ENCODE measurements around the gene ZKSCAN4. TPM values are rescaled to one million over a fixed set of nuclear protein-coding genes. Genes with fewer than 3 reads are reported as not detected.

Gene ZKSCAN4
- total RNA-seq, 3 donors from 2014 or later (not counting 1 experiment from before 2014, with no cell fraction given), result 1.6 to 4.2 (median 2.9) TPM

- H3K4me3 Mint-ChIP-seq, result no peak overlapping the region
- H3K27me3 Mint-ChIP-seq (ENCODE audit: low read depth in 2 of 2), result no peaks in the 10 kb centered on the region
- no peak overlapping the region for H3K4me3 ChIP-seq (ENCODE audit: low read length)
- no peak for ATAC-seq
- no peak for DNase-seq
- no peak overlapping the region for H3K27ac ChIP-seq (ENCODE audit: low read length)
- no peak for TF ChIP-seq CTCF (IDR thresholded peaks at IDR 0.05)
- H3K4me1 ChIP-seq (ENCODE audit: control insufficient read depth, insufficient read depth, low read length), result no peaks in the 10 kb centered on the region
- no peak overlapping the region for H3K27ac Mint-ChIP-seq
- peaks cover 2 to 10% of the 10 kb centered on the region in 2 donors for H3K4me1 Mint-ChIP-seq
- H3K9me3 Mint-ChIP-seq, result no peaks in the 10 kb centered on the region
- H3K36me3 Mint-ChIP-seq, result peaks cover 13% of the 10 kb centered on the region
- no peaks in the 10 kb centered on the region for H3K27me3 ChIP-seq (ENCODE audit: control insufficient read depth, insufficient read depth, low read length)
- peaks cover 11% of the 10 kb centered on the region for H3K36me3 ChIP-seq (ENCODE audit: control insufficient read depth, insufficient read depth, low read length)
- no peaks in the 10 kb centered on the region for H3K9me3 ChIP-seq (ENCODE audit: control insufficient read depth, insufficient read depth, low read length)
- intact Hi-C loops (cut with micrococcal nuclease), result no loop called here
- WGBS (ENCODE audit: insufficient coverage), result 82% methylated on average over 1 of the region's 1 CpG
Observed at GRCh38 chr6:28239636-28240035, 12.4 kb downstream of the ZKSCAN4 start.

DNA sequence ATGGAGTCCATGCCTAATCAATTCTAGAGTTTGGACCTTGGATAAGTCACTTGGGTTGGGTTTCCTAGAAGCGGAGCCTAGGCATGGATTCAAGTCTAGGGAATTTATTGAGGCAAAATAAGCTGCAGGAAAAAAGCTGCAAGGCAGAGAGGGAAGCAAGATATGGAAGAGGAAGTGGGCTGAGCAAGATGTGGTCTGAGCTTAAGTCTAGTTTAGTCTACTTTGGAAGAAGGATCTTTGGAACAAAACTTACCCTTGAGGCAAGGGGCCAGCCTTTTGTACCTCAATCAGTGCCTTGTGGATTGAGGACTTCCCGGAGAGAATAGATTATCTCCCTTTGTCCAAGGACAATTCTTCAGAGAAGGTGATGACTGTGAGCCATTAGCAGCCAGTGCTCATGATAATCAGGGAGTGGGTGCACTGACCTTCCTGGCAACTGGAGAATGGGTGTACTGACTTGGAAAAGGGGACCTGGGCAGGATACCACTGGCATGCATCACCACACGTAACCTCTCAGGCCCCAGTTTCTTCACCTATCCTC lies 16.1 kb downstream of the ZKSCAN4 start:
- Histone ChIP-seq H3K4me3 (ENCODE audit: low read length) (no peak overlapping the region), H3K27me3 (ENCODE audit: control insufficient read depth, insufficient read depth, low read length) (no peaks in the 10 kb centered on the region), H3K9me3 (ENCODE audit: control insufficient read depth, insufficient read depth, low read length) (no peaks in the 10 kb centered on the region), H3K4me1 (ENCODE audit: control insufficient read depth, insufficient read depth, low read length) (no peaks in the 10 kb centered on the region), H3K36me3 (ENCODE audit: control insufficient read depth, insufficient read depth, low read length) (peaks cover 14% of the 10 kb centered on the region), H3K27ac (ENCODE audit: low read length) (no peak overlapping the region)
- Mint-ChIP-seq H3K4me3 (no peak overlapping the region), H3K27me3 (ENCODE audit: low read depth in 2 of 2) (no peaks in the 10 kb centered on the region), H3K4me1 (peaks cover 0 to 5% of the 10 kb centered on the region in 2 donors), H3K27ac (no peak overlapping the region), H3K36me3 (peaks cover 9% of the 10 kb centered on the region), H3K9me3 (no peaks in the 10 kb centered on the region)
- WGBS (ENCODE audit: insufficient coverage), result 89% methylated on average over 3 of the region's 3 CpGs
- DNase-seq (no peak), ATAC-seq (no peak)
- TF ChIP-seq CTCF (IDR thresholded peaks at IDR 0.05), result no peak
- intact Hi-C loops (cut with micrococcal nuclease), result no loop called here

DNA sequence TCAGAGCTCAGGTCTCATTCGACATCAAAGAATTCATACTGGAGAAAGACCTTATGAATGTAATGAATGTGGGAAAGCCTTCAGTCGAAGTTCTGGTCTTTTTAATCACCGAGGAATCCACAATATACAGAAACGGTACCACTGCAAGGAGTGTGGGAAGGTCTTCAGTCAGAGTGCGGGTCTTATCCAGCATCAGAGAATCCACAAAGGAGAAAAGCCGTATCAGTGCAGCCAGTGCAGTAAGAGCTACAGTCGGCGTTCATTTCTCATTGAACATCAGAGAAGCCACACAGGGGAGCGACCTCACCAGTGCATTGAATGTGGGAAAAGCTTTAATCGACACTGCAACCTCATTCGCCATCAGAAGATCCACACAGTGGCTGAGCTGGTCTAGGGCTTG lies 19.3 kb downstream of the ZKSCAN4 start:
- no peak overlapping the region for H3K27ac Mint-ChIP-seq
- Histone ChIP-seq H3K4me1 (ENCODE audit: control insufficient read depth, insufficient read depth, low read length) (no peaks in the 10 kb centered on the region), H3K4me3 (ENCODE audit: low read length) (no peak overlapping the region), H3K9me3 (ENCODE audit: control insufficient read depth, insufficient read depth, low read length) (no peaks in the 10 kb centered on the region), H3K27me3 (ENCODE audit: control insufficient read depth, insufficient read depth, low read length) (no peaks in the 10 kb centered on the region), H3K27ac (ENCODE audit: low read length) (no peak overlapping the region), H3K36me3 (ENCODE audit: control insufficient read depth, insufficient read depth, low read length) (peaks cover 33% of the 10 kb centered on the region)
- intact Hi-C loops (cut with micrococcal nuclease), result no loop called here
- TF ChIP-seq CTCF (IDR thresholded peaks at IDR 0.05), result no peak
- ATAC-seq (no peak), DNase-seq (no peak)
- no peak overlapping the region for H3K4me3 Mint-ChIP-seq
- H3K36me3 Mint-ChIP-seq, result peaks cover 22% of the 10 kb centered on the region
- WGBS (ENCODE audit: insufficient coverage), result 99% methylated on average over 11 of the region's 11 CpGs
- H3K27me3 Mint-ChIP-seq (ENCODE audit: low read depth in 2 of 2), result no peaks in the 10 kb centered on the region
- peaks cover 0 to 11% of the 10 kb centered on the region in 2 donors for H3K4me1 Mint-ChIP-seq
- no peaks in the 10 kb centered on the region for H3K9me3 Mint-ChIP-seq

DNA sequence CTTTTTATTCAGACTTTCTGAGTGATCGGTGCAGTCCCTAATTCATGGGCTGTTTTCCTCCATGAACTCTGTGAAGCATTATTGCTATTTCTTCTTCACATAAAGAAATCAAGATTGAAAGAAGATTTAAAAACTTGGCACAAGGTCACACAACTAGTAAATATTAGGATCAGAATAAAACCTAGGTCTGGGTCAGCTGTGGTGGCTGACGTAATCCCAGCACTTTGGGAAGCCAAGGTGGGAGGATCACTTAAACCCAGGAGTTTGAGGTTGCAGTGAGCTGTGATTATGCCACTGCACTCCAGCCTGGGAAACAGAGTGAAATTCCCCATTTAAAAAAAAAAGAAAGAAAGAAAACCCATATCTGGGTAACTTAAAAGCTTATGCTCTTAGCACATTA lies 25.6 kb downstream of the ZKSCAN4 start:
- peaks cover 5% of the 10 kb centered on the region for H3K27me3 ChIP-seq (ENCODE audit: control insufficient read depth, insufficient read depth, low read length)

More for the DNA sequence above, 25.6 kb downstream of the ZKSCAN4 start:
- Mint-ChIP-seq H3K4me1 (peaks cover 19 to 29% of the 10 kb centered on the region in 2 donors), H3K9me3 (no peaks in the 10 kb centered on the region), H3K36me3 (peaks cover 14% of the 10 kb centered on the region), H3K4me3 (peak overlapping the region; percentile 80), H3K27ac (peak overlapping the region in 1 of 2 donors; percentile 73), H3K27me3 (ENCODE audit: low read depth in 2 of 2) (peaks cover 9 to 26% of the 10 kb centered on the region in 2 donors)
- intact Hi-C loops (cut with micrococcal nuclease), result no loop called here
- ATAC-seq, result no peak
- TF ChIP-seq CTCF (IDR thresholded peaks at IDR 0.05), result no peak
- H3K36me3 ChIP-seq (ENCODE audit: control insufficient read depth, insufficient read depth, low read length), result peaks cover 25% of the 10 kb centered on the region
- peaks cover 16% of the 10 kb centered on the region for H3K4me1 ChIP-seq (ENCODE audit: control insufficient read depth, insufficient read depth, low read length)
- no peaks in the 10 kb centered on the region for H3K9me3 ChIP-seq (ENCODE audit: control insufficient read depth, insufficient read depth, low read length)
- DNase-seq, result no peak
- no peak overlapping the region for H3K4me3 ChIP-seq (ENCODE audit: low read length)
- 92% methylated on average over 2 of the region's 2 CpGs for WGBS (ENCODE audit: insufficient coverage)
- no peak overlapping the region for H3K27ac ChIP-seq (ENCODE audit: low read length)

Data from natural killer cell (primary cell).